Epithelial cell of alveolus of lung (primary cell): Measurements from ENCODE around the gene APOL3. TPM values are rescaled to one million over a fixed set of nuclear protein-coding genes. Genes with fewer than 3 reads are reported as not detected.

ENCODE experiments used
- total RNA-seq: library from RNA; depleted of rRNA; stranded (reverse); fragments of >200 nt; gene quantifications from 2 replicates; pipeline ENCODE4 v1.2.1, GENCODE V29; 2015

Gene APOL3
- 3.3 and 7.6 TPM in 2 replicates for total RNA-seq

DNA sequence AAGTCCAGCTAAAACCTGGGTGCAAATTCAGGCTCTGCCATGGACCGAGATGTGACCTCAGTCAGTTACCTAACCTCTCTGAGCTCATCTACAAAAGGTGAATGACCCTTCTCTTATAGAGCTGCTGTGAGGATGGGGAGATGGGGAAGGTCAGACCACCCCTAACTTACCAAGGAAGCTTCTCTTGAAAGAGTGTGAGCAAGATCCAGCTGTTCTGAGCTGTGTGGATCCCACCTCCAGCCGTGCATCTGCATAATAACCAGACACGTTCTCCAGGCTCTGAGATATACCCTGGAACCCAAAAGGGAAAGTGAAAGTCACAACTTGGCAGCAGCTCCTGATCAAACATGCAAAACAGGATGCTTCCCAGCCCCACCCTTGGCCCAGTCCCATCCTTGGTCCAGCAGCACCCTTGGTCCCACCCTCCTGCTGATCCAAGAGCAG, at the start of gene APOL3:
Gene APOL3, minus strand, starts transcription at position 257 of the 444 bp plus-strand sequence. CDS start 11,700 bp downstream, outside the sequence.

GRCh38 chr22:36201630-36202319, 41.2 kb upstream of the APOL3 start, which contains the start of gene APOL4:
APOL4 (minus strand) TSS chr22:36201809; CDS start chr22:36201734, 75 bp downstream.

Other genes starting within 250 kb of the APOL3 start
- gene RBFOX2, start 131.9 kb downstream of the APOL3 start, total RNA-seq, result 104 and 137 TPM in 2 replicates
- 0.13 and 0.24 TPM in 2 replicates for gene APOL4, start 41.1 kb upstream of the APOL3 start, total RNA-seq
- gene APOL2, start 78.8 kb upstream of the APOL3 start, total RNA-seq, result 13.8 and 23.7 TPM in 2 replicates
- 2.3 and 3.2 TPM in 2 replicates for gene APOL1, start 92.4 kb upstream of the APOL3 start, total RNA-seq
- gene MYH9, start 227.2 kb upstream of the APOL3 start, total RNA-seq, result 232 and 792 TPM in 2 replicates